Astrocyte (in vitro differentiated cells and primary cell): ENCODE measurements around the gene CTBP1. TPM values are rescaled to one million over a fixed set of nuclear protein-coding genes. Genes with fewer than 3 reads are reported as not detected.

Source experiments
- DNase-seq: peaks from one replicate; pipeline ENCODE4 v3.0.0-alpha.2; 2010; ENCODE audit warnings: low read depth
- FAIRE-seq: peaks from 2 replicates; lab custom pipeline; 2011; peaks lifted over from hg19 to GRCh38; lab: Jason Lieb, UNC
- H2AFZ ChIP-seq: 2 replicates; pipeline ENCODE4 v1.6.0; 2012; ENCODE audit warnings: low read depth, low read length, inconsistent platforms
- H3K27ac ChIP-seq: 2 replicates; pipeline ENCODE4 v1.5.1; 2011; ENCODE audit warnings: low read depth, low read length, inconsistent platforms
- H3K27me3 ChIP-seq: 2 replicates; pipeline ENCODE4 v1.6.0; 2011; ENCODE audit warnings: low read length, inconsistent platforms; ENCODE audit not compliant: insufficient read depth
- H3K36me3 ChIP-seq: 2 replicates; pipeline ENCODE4 v1.5.1; 2011; ENCODE audit warnings: low read length, inconsistent platforms; ENCODE audit not compliant: insufficient read depth
- H3K4me1 ChIP-seq: 2 replicates; pipeline ENCODE4 v1.5.1; 2011; ENCODE audit warnings: low read length, inconsistent platforms; ENCODE audit not compliant: insufficient read depth
- H3K4me2 ChIP-seq: 2 replicates; pipeline ENCODE4 v1.6.0; 2012; ENCODE audit warnings: low read length, inconsistent platforms
- H3K4me3 ChIP-seq: 2 replicates; pipeline ENCODE4 v1.5.1; 2011; ENCODE audit warnings: low read depth, mild to moderate bottlenecking, low read length, inconsistent platforms; ENCODE audit not compliant: insufficient read depth
- H3K79me2 ChIP-seq: 2 replicates; pipeline ENCODE4 v1.6.0; 2012; ENCODE audit warnings: mild to moderate bottlenecking, low read length, inconsistent platforms; ENCODE audit not compliant: insufficient read depth
- H3K9ac ChIP-seq: 2 replicates; pipeline ENCODE4 v1.6.0; 2012; ENCODE audit warnings: mild to moderate bottlenecking, low read length, inconsistent platforms
- H3K9me3 ChIP-seq: 2 replicates; pipeline ENCODE4 v1.5.1; 2012; ENCODE audit warnings: low read depth, mild to moderate bottlenecking, low read length, inconsistent platforms; ENCODE audit not compliant: insufficient read depth
- H4K20me1 ChIP-seq: 2 replicates; pipeline ENCODE4 v1.6.0; 2012; ENCODE audit warnings: low read length, inconsistent platforms; ENCODE audit not compliant: insufficient read depth
- H3K27ac Mint-ChIP-seq: one replicate; pipeline ENCODE4 v1.8.0; 2021; ENCODE audit warnings: mild to moderate bottlenecking, mixed read lengths; ENCODE audit not compliant: unreplicated experiment
- H3K27me3 Mint-ChIP-seq: one replicate; pipeline ENCODE4 v1.8.0; 2021; ENCODE audit warnings: low read depth, mixed read lengths; ENCODE audit not compliant: unreplicated experiment
- H3K36me3 Mint-ChIP-seq: one replicate; pipeline ENCODE4 v1.8.0; 2021; ENCODE audit warnings: low read depth, mixed read lengths; ENCODE audit not compliant: unreplicated experiment
- H3K4me1 Mint-ChIP-seq: one replicate; pipeline ENCODE4 v1.8.0; 2021; ENCODE audit warnings: low read depth, mixed read lengths; ENCODE audit not compliant: unreplicated experiment
- H3K4me3 Mint-ChIP-seq: one replicate; pipeline ENCODE4 v1.8.0; 2021; ENCODE audit warnings: mild to moderate bottlenecking, moderate library complexity, mixed read lengths; ENCODE audit not compliant: unreplicated experiment
- H3K9me3 Mint-ChIP-seq: one replicate; pipeline ENCODE4 v1.8.0; 2021; ENCODE audit warnings: mild to moderate bottlenecking, mixed read lengths; ENCODE audit not compliant: unreplicated experiment
- EZH2 ChIP-seq: IDR thresholded peaks from 2 replicates; pipeline ENCODE4 v1.6.1; 2012; ENCODE audit warnings: mild to moderate bottlenecking, low read length, inconsistent platforms; ENCODE audit not compliant: insufficient read depth
- total RNA-seq: library from RNA; stranded (reverse); gene quantifications from 2 replicates; pipeline ENCODE4 v1.2.1, GENCODE V29; 2021
- TF ChIP-seq, protein P1 (sequence below): IDR thresholded peaks from 2 replicates; pipeline ENCODE4 v1.5.1; 2011; ENCODE audit warnings: low read depth, mild to moderate bottlenecking, inconsistent platforms, low read length, moderate library complexity; ENCODE audit not compliant: insufficient read depth

The CTBP1 gene
- total RNA-seq, 1 donor from 2014 or later, result 136 TPM

DNA sequence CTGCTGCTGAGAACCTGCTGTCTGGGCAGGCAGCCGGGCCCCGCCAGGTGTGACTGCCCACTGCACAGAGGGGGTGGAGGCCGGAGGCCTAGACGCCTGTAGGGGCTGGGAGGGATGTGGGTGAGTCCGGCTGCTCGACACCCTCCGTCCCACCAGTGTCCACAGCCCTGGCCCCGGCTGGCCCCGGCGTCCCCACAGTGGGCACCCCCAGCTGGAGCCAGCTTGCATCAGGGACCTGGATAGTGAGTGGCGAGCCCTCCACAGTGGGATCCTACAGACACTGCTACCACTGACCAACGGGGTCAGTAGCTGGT, 41.8 kb downstream of the CTBP1 start:
- Histone ChIP-seq H3K4me2 (no peak overlapping the region), H3K9me3 (no peaks in the 10 kb centered on the region), H3K36me3 (no peaks in the 10 kb centered on the region), H3K9ac (no peak overlapping the region), H3K4me3 (no peak overlapping the region), H2AFZ (no peak overlapping the region), H3K4me1 (peaks cover 26% of the 10 kb centered on the region), H3K27me3 (no peaks in the 10 kb centered on the region), H4K20me1 (peaks cover 5% of the 10 kb centered on the region), H3K27ac (no peak overlapping the region), H3K79me2 (no peaks in the 10 kb centered on the region)
- FAIRE-seq (no peak), DNase-seq (no peak)
- H3K4me1 Mint-ChIP-seq, result peaks cover 4% of the 10 kb centered on the region
- no peaks in the 10 kb centered on the region for H3K9me3 Mint-ChIP-seq
- H3K36me3 Mint-ChIP-seq, result peaks cover 4% of the 10 kb centered on the region
- H3K27me3 Mint-ChIP-seq, result peaks cover 2% of the 10 kb centered on the region
- TF ChIP-seq, protein P1, sequence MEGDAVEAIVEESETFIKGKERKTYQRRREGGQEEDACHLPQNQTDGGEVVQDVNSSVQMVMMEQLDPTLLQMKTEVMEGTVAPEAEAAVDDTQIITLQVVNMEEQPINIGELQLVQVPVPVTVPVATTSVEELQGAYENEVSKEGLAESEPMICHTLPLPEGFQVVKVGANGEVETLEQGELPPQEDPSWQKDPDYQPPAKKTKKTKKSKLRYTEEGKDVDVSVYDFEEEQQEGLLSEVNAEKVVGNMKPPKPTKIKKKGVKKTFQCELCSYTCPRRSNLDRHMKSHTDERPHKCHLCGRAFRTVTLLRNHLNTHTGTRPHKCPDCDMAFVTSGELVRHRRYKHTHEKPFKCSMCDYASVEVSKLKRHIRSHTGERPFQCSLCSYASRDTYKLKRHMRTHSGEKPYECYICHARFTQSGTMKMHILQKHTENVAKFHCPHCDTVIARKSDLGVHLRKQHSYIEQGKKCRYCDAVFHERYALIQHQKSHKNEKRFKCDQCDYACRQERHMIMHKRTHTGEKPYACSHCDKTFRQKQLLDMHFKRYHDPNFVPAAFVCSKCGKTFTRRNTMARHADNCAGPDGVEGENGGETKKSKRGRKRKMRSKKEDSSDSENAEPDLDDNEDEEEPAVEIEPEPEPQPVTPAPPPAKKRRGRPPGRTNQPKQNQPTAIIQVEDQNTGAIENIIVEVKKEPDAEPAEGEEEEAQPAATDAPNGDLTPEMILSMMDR, result no peak
- no peak for TF ChIP-seq EZH2
- no peak overlapping the region for H3K27ac Mint-ChIP-seq
- H3K4me3 Mint-ChIP-seq, result no peak overlapping the region

DNA sequence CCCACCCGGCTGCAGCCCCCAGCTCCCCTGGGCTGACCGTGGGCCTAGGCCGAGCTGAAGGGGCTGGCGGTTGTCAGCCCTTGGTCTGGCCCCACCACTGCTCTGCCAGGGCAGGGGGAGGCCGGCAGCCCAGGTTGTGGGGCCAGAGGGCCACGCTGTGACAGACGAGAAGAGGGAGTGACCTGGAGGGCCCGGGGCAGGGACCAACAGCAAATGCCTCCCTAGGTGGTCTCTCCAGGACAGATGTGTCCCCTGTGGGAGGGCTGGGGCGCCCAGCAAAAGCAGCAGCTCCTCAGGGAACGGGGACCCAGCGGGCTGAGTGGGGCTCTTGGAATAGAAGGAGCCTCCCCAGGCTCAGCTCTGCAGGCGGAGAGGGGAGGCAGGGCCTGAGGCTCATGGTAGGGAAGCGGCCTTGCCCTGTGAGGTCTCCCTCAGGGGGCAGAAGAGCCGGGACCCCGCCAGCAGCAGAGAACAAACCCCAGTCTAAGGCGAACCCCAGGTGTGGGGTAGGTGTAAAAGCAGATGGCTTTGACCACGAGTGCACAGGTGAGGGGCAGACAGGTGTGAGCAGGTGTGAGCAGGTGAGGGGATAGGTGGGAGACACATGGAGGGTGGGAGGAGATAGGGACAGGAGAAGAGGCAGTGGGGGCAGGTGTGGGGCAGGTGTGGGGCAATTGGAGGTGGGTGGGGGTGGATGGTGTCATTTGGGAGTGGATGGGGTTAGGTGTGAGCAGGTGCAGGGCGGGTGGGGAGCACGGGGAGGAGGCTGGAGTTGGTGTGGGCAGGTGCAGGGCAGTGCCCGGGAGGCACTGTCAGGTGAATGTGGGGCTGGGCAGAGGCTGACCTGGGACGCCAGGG, 42.4 kb downstream of the CTBP1 start:
- peaks cover 2% of the 10 kb centered on the region for H3K27me3 Mint-ChIP-seq
- Histone ChIP-seq H3K27ac (no peak overlapping the region), H4K20me1 (peaks cover 5% of the 10 kb centered on the region), H3K4me3 (no peak overlapping the region), H3K4me1 (peaks cover 31% of the 10 kb centered on the region), H3K4me2 (no peak overlapping the region), H2AFZ (no peak overlapping the region), H3K9me3 (no peaks in the 10 kb centered on the region), H3K27me3 (no peaks in the 10 kb centered on the region), H3K36me3 (no peaks in the 10 kb centered on the region), H3K79me2 (no peaks in the 10 kb centered on the region), H3K9ac (no peak overlapping the region)
- H3K4me3 Mint-ChIP-seq, result no peak overlapping the region
- no peak for TF ChIP-seq EZH2
- TF ChIP-seq, protein P1, result no peak
- no peak overlapping the region for H3K27ac Mint-ChIP-seq
- peaks cover 4% of the 10 kb centered on the region for H3K36me3 Mint-ChIP-seq
- peaks cover 9% of the 10 kb centered on the region for H3K4me1 Mint-ChIP-seq
- no peak for DNase-seq
- H3K9me3 Mint-ChIP-seq, result no peaks in the 10 kb centered on the region
- FAIRE-seq, result no peak
